GM12874 (cell line): ENCODE measurements around the gene CRNN.

ENCODE experiments used
- CTCF ChIP-seq: IDR thresholded peaks from 2 replicates; pipeline ENCODE4 v1.5.1; 2011; ENCODE audit warnings: low read depth, mild to moderate bottlenecking, control low read depth, low read length, moderate library complexity; ENCODE audit not compliant: insufficient read depth

The CRNN gene

GRCh38 chr1:152397474-152397873 is 16.6 kb downstream of the CRNN start:
- 0 out of 2 replicates have a peak, but pooled peaks have one; percentile 8 for TF ChIP-seq CTCF

GRCh38 chr1:152394151-152394550 is 19.9 kb downstream of the CRNN start:
- no peak for TF ChIP-seq CTCF

GRCh38 chr1:152392909-152393308 is 21.2 kb downstream of the CRNN start:
- no peak for TF ChIP-seq CTCF

- TF ChIP-seq CTCF = no peak
Measured at GRCh38 chr1:152388889-152389288, 25.2 kb downstream of the CRNN start.

- TF ChIP-seq CTCF = no peak
Measured at GRCh38 chr1:152386940-152387339, 27.1 kb downstream of the CRNN start.

DNA sequence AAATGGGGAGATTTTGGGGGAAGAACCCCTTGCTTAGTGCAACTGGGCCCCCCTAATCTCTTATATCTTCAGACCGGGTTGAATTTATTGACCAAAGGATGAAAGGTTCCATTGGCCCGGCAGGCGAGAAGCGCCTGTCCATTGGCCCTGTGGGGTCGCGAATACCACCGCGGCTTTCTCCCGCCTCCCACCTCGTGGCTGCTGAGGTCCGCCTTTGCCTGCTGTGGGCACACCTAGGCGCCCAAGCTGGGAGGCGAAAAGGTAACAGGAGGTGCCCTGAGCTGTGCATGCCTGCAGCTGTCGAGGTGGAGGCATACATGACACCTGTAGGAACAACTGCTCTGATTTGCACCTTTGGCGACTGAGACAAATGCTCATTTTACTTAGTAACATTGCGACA is 33.1 kb downstream of the CRNN start:
- no peak for TF ChIP-seq CTCF

GRCh38 chr1:152374451-152374850 is 39.6 kb downstream of the CRNN start:
- no peak for TF ChIP-seq CTCF

DNA sequence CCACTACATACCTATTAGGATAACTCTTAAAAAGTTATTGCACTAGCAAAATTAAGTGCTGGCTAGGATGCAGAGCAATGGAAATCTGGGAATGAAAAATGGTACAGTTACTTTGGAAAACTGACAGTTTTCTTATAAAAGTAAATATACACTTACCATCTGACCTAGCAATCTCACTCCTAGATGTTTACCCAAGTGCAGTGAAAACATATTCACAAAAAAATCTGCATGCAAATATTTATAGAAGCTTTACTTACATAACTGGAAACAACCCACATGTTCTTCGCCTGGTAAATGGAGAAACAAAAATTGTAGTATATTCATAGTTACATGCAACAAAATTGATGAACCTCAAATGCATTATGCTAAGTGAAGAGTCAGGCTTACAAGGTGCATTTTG is 41.4 kb downstream of the CRNN start:
- no peak for TF ChIP-seq CTCF
